ENCODE data around the gene KLHDC7B. TPM values are rescaled to one million over a fixed set of nuclear protein-coding genes. Genes with fewer than 3 reads are reported as not detected.
A peak's percentile ranks its signal among the peaks of the same experiment; 100 is the strongest.

Gene KLHDC7B
- polyA plus RNA-seq, 4 donors, result 0.10 to 0.28 TPM; not detected in 2

DNA sequence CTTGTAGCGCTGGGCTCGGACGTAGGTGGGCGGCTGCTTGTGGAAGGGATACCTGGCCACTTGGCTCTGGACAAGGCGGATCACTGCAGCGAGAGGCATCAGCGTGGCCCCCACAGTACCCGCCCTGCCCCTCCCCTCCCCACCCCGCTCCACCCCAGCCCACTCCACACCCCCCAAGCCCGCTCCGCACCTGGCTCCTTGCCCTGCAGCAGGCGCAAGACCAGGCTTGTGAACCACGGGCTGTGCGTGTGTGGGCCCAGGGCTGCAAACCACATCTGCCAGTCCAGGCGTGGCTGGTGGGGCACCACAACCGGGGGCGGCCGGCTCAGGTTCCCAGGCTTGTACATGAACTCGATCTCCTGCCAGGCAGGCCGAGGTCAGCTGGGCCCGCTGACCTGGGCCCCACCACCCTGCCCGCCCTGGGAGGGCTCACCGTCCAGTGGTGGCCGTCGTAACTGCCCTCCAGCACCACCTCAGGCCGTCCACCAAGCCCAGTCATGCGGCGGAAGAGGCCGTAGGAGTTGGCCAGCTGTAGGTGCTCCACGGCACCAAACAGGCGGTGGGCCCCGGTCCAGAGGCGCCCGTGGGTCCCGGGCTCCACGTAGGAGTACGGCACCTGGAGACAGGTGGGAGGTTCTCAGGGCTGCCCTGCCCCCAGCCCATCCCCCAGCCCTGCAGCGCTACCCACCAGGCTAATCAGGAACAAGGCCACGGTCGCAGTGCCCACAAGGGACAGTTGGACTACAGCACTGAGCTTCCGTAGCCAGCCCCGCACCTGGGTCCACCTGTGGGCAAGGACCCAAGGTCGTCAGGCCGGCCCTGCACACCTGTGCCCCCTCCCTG, 41.1 kb upstream of the KLHDC7B start:
- H3K4me1 ChIP-seq (ENCODE audit: control insufficient read depth in 3 of 3, insufficient read depth in 2 of 3, low read depth in 1 of 3, low read length in 2 of 3), result peaks cover 0 to 18% (median 0%) of the 10 kb centered on the region in 3 donors
- no peak overlapping the region for H3K4me3 ChIP-seq (ENCODE audit: low read depth in 1 of 3, low read length in 3 of 3)
- H3K9me3 ChIP-seq (ENCODE audit: control insufficient read depth in 2 of 2, insufficient read depth in 1 of 2, low read depth in 1 of 2, low read length in 1 of 2), result no peaks in the 10 kb centered on the region
- no peaks in the 10 kb centered on the region for H3K27me3 ChIP-seq (ENCODE audit: control insufficient read depth in 3 of 3, insufficient read depth in 3 of 3, low read length in 3 of 3)
- peaks cover 6 to 39% (median 6%) of the 10 kb centered on the region in 3 donors for H3K36me3 ChIP-seq (ENCODE audit: control insufficient read depth in 3 of 3, insufficient read depth in 2 of 3, low read depth in 1 of 3, low read length in 3 of 3)
- DNase-seq, result no peak
- no peak overlapping the region for H3K27ac ChIP-seq (ENCODE audit: low read depth in 1 of 3, low read length in 2 of 3)
- no peak for FAIRE-seq
- 87 to 93% (median 90%) methylated on average over 41 to 44 of the region's 44 CpGs for WGBS, 3 donors

DNA sequence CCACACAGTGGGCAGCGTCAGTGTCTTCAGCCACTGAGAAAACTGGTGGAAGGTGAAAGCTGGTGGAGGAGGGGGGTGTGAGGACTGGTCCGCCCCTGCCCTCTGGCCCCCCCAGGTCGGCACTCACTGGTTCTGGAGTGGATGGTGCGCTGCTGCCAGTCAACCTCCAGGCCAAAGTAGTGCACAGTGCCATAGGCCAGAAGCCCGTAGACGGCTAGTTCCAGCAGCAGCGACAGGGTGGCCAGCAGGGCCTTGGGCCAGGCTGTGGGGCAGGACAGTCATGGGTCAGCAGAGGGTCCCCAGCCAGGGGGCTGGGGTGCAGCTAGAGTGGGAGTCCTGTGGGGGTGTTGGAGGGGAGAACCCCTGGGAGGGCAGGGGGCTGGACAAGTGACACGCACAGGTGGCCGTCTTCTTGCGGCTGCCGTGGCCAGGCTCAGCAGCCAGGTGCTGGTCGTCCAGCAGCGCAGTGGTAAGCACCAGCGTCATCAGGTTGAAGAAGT, 40.4 kb upstream of the KLHDC7B start:
- H3K4me1 ChIP-seq (ENCODE audit: control insufficient read depth in 3 of 3, insufficient read depth in 2 of 3, low read depth in 1 of 3, low read length in 2 of 3), result peaks cover 0 to 18% (median 0%) of the 10 kb centered on the region in 3 donors
- 89 to 93% (median 91%) methylated on average over 13 to 14 of the region's 14 CpGs for WGBS, 3 donors
- H3K4me3 ChIP-seq (ENCODE audit: low read depth in 1 of 3, low read length in 3 of 3), result no peak overlapping the region
- DNase-seq (no peak), FAIRE-seq (no peak)
- peaks cover 6 to 41% (median 6%) of the 10 kb centered on the region in 3 donors for H3K36me3 ChIP-seq (ENCODE audit: control insufficient read depth in 3 of 3, insufficient read depth in 2 of 3, low read depth in 1 of 3, low read length in 3 of 3)
- no peaks in the 10 kb centered on the region for H3K9me3 ChIP-seq (ENCODE audit: control insufficient read depth in 2 of 2, insufficient read depth in 1 of 2, low read depth in 1 of 2, low read length in 1 of 2)
- no peaks in the 10 kb centered on the region for H3K27me3 ChIP-seq (ENCODE audit: control insufficient read depth in 3 of 3, insufficient read depth in 3 of 3, low read length in 3 of 3)
- no peak overlapping the region for H3K27ac ChIP-seq (ENCODE audit: low read depth in 1 of 3, low read length in 2 of 3)

DNA sequence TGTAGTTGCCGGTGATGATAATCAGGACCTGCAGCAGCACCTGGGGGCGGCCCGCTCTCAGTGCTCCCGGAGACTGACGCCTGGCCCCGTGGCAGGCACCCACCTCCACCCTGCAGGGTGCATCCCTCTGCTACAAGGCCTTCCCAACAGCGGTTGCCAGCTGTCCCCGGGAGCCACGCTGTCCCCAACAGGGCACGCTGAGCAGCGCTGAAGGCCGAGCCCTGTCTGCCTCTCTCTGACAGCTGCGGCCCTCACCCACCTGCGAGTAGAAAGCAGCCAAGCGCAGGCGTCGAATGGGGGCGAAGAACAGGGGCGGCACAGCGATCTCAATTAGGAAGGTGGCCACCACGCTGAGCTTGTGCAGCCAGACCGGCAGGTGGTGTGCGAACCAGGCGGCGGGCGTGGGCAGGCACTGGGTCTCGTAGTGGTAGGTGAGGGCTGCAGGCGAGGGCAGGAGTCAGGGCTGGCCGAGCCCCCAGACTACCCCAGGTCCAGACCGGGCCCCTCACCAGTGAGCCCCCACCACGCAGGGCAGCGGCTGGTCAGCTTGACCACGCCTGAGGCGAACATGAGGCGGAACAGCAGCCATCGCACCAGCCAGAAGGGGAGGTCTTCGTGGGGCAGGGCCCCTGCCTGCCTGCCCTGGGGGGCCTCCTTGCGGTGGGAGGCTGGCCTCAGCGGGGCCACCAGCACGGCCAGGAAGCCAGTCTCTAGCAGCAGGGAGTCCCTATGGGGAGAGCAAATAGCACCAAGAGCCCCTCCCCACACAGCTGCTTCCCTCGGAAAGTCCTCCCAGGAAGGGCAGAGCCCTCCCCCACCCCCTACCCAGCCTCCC, 39.7 kb upstream of the KLHDC7B start:
- 88 to 91% (median 91%) methylated on average over 35 to 41 of the region's 41 CpGs for WGBS, 3 donors
- H3K4me1 ChIP-seq (ENCODE audit: control insufficient read depth in 3 of 3, insufficient read depth in 2 of 3, low read depth in 1 of 3, low read length in 2 of 3), result peaks cover 0 to 18% (median 0%) of the 10 kb centered on the region in 3 donors
- H3K9me3 ChIP-seq (ENCODE audit: control insufficient read depth in 2 of 2, insufficient read depth in 1 of 2, low read depth in 1 of 2, low read length in 1 of 2), result no peaks in the 10 kb centered on the region
- H3K4me3 ChIP-seq (ENCODE audit: low read depth in 1 of 3, low read length in 3 of 3), result peak overlapping the region in 1 of 3 donors; percentile 100
- no peaks in the 10 kb centered on the region for H3K27me3 ChIP-seq (ENCODE audit: control insufficient read depth in 3 of 3, insufficient read depth in 3 of 3, low read length in 3 of 3)
- DNase-seq (no peak), FAIRE-seq (no peak)
- H3K36me3 ChIP-seq (ENCODE audit: control insufficient read depth in 3 of 3, insufficient read depth in 2 of 3, low read depth in 1 of 3, low read length in 3 of 3), result peaks cover 6 to 44% (median 6%) of the 10 kb centered on the region in 3 donors
- no peak overlapping the region for H3K27ac ChIP-seq (ENCODE audit: low read depth in 1 of 3, low read length in 2 of 3)

- Histone ChIP-seq H3K4me1 (ENCODE audit: control insufficient read depth in 3 of 3, insufficient read depth in 2 of 3, low read depth in 1 of 3, low read length in 2 of 3) (peaks cover 0 to 18% (median 0%) of the 10 kb centered on the region in 3 donors), H3K36me3 (ENCODE audit: control insufficient read depth in 3 of 3, insufficient read depth in 2 of 3, low read depth in 1 of 3, low read length in 3 of 3) (peaks cover 6 to 44% (median 6%) of the 10 kb centered on the region in 3 donors), H3K4me3 (ENCODE audit: low read depth in 1 of 3, low read length in 3 of 3) (peak overlapping the region; percentile 71 to 100 (median 73)), H3K9me3 (ENCODE audit: control insufficient read depth in 2 of 2, insufficient read depth in 1 of 2, low read depth in 1 of 2, low read length in 1 of 2) (no peaks in the 10 kb centered on the region), H3K27ac (ENCODE audit: low read depth in 1 of 3, low read length in 2 of 3) (peak overlapping the region; percentile 67 to 88 (median 82)), H3K27me3 (ENCODE audit: control insufficient read depth in 3 of 3, insufficient read depth in 3 of 3, low read length in 3 of 3) (no peaks in the 10 kb centered on the region)
- no peak for DNase-seq
- 15 to 33% (median 22%) methylated on average over 21 of the region's 21 CpGs for WGBS, 3 donors
- FAIRE-seq, result no peak
Observed at GRCh38 chr22:50506611-50507420, 38.9 kb upstream of the KLHDC7B start.

GRCh38 chr22:50507421-50507990, 38.2 kb upstream of the KLHDC7B start, which contains the start of gene LMF2:
TSS of gene LMF2 (minus strand) at chr22:50507702. CDS start at chr22:50507675, 27 bp downstream.
- FAIRE-seq, result no peak
- WGBS, 3 donors, result 0 to 1% (median 0%) methylated on average over 9 to 55 of the region's 62 CpGs

GRCh38 chr22:50507991-50508884, 37.5 kb upstream of the KLHDC7B start, which contains the start of gene NCAPH2:
TSS of gene NCAPH2 (plus strand) at chr22:50508224. CDS start at chr22:50508338, 114 bp downstream.
- peak within 1 kb of the TSS; percentile 73 to 100 (median 86) for H3K4me3 ChIP-seq (ENCODE audit: low read depth in 1 of 3, low read length in 3 of 3)
- FAIRE-seq (no peak), DNase-seq (peak; percentile 98 to 100)
- no peaks in the 10 kb centered on the region for H3K27me3 ChIP-seq (ENCODE audit: control insufficient read depth in 3 of 3, insufficient read depth in 3 of 3, low read length in 3 of 3)
- H3K4me1 ChIP-seq (ENCODE audit: control insufficient read depth in 3 of 3, insufficient read depth in 2 of 3, low read depth in 1 of 3, low read length in 2 of 3), result peaks cover 0 to 18% (median 0%) of the 10 kb centered on the region in 3 donors
- no peaks in the 10 kb centered on the region for H3K9me3 ChIP-seq (ENCODE audit: control insufficient read depth in 2 of 2, insufficient read depth in 1 of 2, low read depth in 1 of 2, low read length in 1 of 2)
- H3K27ac ChIP-seq (ENCODE audit: low read depth in 1 of 3, low read length in 2 of 3), result peak within 1 kb of the TSS; percentile 84 to 97 (median 87)
- WGBS, 3 donors, result 0 to 1% (median 1%) methylated on average over 67 to 76 of the region's 76 CpGs
- peaks cover 3 to 36% (median 3%) of the 10 kb centered on the region in 3 donors for H3K36me3 ChIP-seq (ENCODE audit: control insufficient read depth in 3 of 3, insufficient read depth in 2 of 3, low read depth in 1 of 3, low read length in 3 of 3)

More at GRCh38 chr22:50507421-50507990, 38.2 kb upstream of the KLHDC7B start, which contains the start of gene LMF2:
- Histone ChIP-seq H3K36me3 (ENCODE audit: control insufficient read depth in 3 of 3, insufficient read depth in 2 of 3, low read depth in 1 of 3, low read length in 3 of 3) (peaks cover 6 to 40% (median 6%) of the 10 kb centered on the region in 3 donors), H3K4me3 (ENCODE audit: low read depth in 1 of 3, low read length in 3 of 3) (peak within 1 kb of the TSS; percentile 73 to 100 (median 86)), H3K27me3 (ENCODE audit: control insufficient read depth in 3 of 3, insufficient read depth in 3 of 3, low read length in 3 of 3) (no peaks in the 10 kb centered on the region), H3K27ac (ENCODE audit: low read depth in 1 of 3, low read length in 2 of 3) (peak within 1 kb of the TSS; percentile 84 to 97 (median 87)), H3K9me3 (ENCODE audit: control insufficient read depth in 2 of 2, insufficient read depth in 1 of 2, low read depth in 1 of 2, low read length in 1 of 2) (no peaks in the 10 kb centered on the region), H3K4me1 (ENCODE audit: control insufficient read depth in 3 of 3, insufficient read depth in 2 of 3, low read depth in 1 of 3, low read length in 2 of 3) (peaks cover 0 to 18% (median 0%) of the 10 kb centered on the region in 3 donors)
- no peak for DNase-seq

DNA sequence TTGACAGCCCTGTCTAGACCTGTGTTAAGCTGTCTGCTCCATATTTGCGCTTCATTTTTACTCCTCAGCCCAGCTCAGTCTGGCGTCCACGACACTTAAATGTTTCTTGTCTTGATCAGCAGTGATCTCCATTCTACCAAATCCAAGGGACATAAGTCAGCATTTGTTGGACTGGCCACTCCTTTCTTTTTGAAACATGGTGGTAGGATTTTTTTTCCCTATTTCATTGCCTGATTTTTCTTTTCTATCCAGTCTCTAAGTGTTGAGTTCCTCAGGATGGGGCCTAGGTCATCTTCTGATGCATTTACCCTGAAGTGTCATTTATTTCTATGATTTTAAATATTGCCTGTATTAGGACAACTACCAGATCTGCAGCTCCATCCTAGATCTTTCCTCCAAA, 36.8 kb upstream of the KLHDC7B start:
- peaks cover 0 to 18% (median 0%) of the 10 kb centered on the region in 3 donors for H3K4me1 ChIP-seq (ENCODE audit: control insufficient read depth in 3 of 3, insufficient read depth in 2 of 3, low read depth in 1 of 3, low read length in 2 of 3)
- no peaks in the 10 kb centered on the region for H3K27me3 ChIP-seq (ENCODE audit: control insufficient read depth in 3 of 3, insufficient read depth in 3 of 3, low read length in 3 of 3)
- WGBS, 3 donors, result 5 to 11% (median 10%) methylated on average over 3 of the region's 3 CpGs

More for the DNA sequence above, 36.8 kb upstream of the KLHDC7B start:
- FAIRE-seq (no peak), DNase-seq (no peak)
- H3K27ac ChIP-seq (ENCODE audit: low read depth in 1 of 3, low read length in 2 of 3), result peak overlapping the region; percentile 84 to 97 (median 87)
- peaks cover 0 to 34% (median 3%) of the 10 kb centered on the region in 3 donors for H3K36me3 ChIP-seq (ENCODE audit: control insufficient read depth in 3 of 3, insufficient read depth in 2 of 3, low read depth in 1 of 3, low read length in 3 of 3)
- H3K4me3 ChIP-seq (ENCODE audit: low read depth in 1 of 3, low read length in 3 of 3), result peak overlapping the region in 2 of 3 donors; percentile 77 to 86
- H3K9me3 ChIP-seq (ENCODE audit: control insufficient read depth in 2 of 2, insufficient read depth in 1 of 2, low read depth in 1 of 2, low read length in 1 of 2), result no peaks in the 10 kb centered on the region
